ENCODE data around the gene PAK4. TPM values are rescaled to one million over a fixed set of nuclear protein-coding genes. Genes with fewer than 3 reads are reported as not detected.

PAK4 gene
- total and polyA plus RNA-seq, 2 of the 8 experiments (the other 6 are each of a cell fraction or from before 2014, with no cell fraction given), result 50.7 to 64.4 TPM

- no peak overlapping the region for H3K23ac ChIP-seq (ENCODE audit: insufficient read length)
- no peak overlapping the region for H2BK15ac ChIP-seq (ENCODE audit: low read length)
- H3K79me2 ChIP-seq (ENCODE audit: control insufficient read depth in 1 of 2, insufficient read depth in 2 of 2, low read length in 2 of 2), result no peaks in the 10 kb centered on the region
- no peak overlapping the region for H3K9ac ChIP-seq (replicated peaks in 1 of 4; ENCODE audit: extremely low read depth in 1 of 4, low read depth in 3 of 4, low read length in 3 of 4)
- no peak overlapping the region for H2AFZ ChIP-seq (ENCODE audit: low read length)
- H3K4me1 ChIP-seq (replicated peaks in 1 of 4; ENCODE audit: control insufficient read depth in 3 of 4, insufficient read depth in 4 of 4, low read length in 3 of 4), result peaks cover 0 to 3% (median under 1%) of the 10 kb centered on the region in 4 experiments; a peak in 2 of 7 replicates
- H3K23me2 ChIP-seq (ENCODE audit: low read depth, low read length), result no peaks in the 10 kb centered on the region
- no peaks in the 10 kb centered on the region for H3K79me1 ChIP-seq (ENCODE audit: low read depth, low read length)
- ChIA-PET POLR2A (ENCODE audit: partially characterized antibody) (interaction anchor here (1.2 to 1.8 kb wide), 2 partner anchors 10 to 64 kb away, joined by 3 to 6 read pairs; partner anchors contain the start of gene NCCRP1), CTCF (ENCODE audit: partially characterized antibody) (interaction anchor here (0.8 to 3.7 kb wide), 12 partner anchors 11 to 183 kb away, joined by 3 to 33 read pairs (median 8); partner anchors contain the start of gene NCCRP1)
- no peak overlapping the region for H2BK120ac ChIP-seq (replicated peaks; ENCODE audit: low read depth, low read length)
- H2BK12ac ChIP-seq (ENCODE audit: low read depth, low read length), result no peak overlapping the region
- H3K9me3 ChIP-seq (ENCODE audit: insufficient read depth in 2 of 2, low read depth in 1 of 2, low read length in 1 of 2), result no peaks in the 10 kb centered on the region
- no peak overlapping the region for H4K8ac ChIP-seq (ENCODE audit: extremely low read depth, insufficient read depth, low read length)
- H2BK20ac ChIP-seq (ENCODE audit: low read length), result no peak overlapping the region
- no peak overlapping the region for H3K4ac ChIP-seq (replicated peaks; ENCODE audit: insufficient read length, low read depth, low read length)
- no peaks in the 10 kb centered on the region for H3K27me3 ChIP-seq (replicated peaks in 1 of 4; ENCODE audit: control insufficient read depth in 3 of 4, extremely low read depth in 1 of 4, insufficient read depth in 3 of 4, low read length in 3 of 4)
- no peak overlapping the region for H2AK5ac ChIP-seq (ENCODE audit: low read depth, low read length)
- H3K4me2 ChIP-seq (ENCODE audit: insufficient read depth in 1 of 2, low read depth in 2 of 2, low read length in 2 of 2), result no peak overlapping the region
- DNase-seq (ENCODE audit: low read depth in 1 of 2, low spot score in 2 of 2), result no peak
- no peak overlapping the region for H3K27ac ChIP-seq (ENCODE audit: low read depth, low read length)
- no peak for FAIRE-seq
- H3K18ac ChIP-seq (ENCODE audit: extremely low read depth, low read length), result no peak overlapping the region
- H3K14ac ChIP-seq (ENCODE audit: insufficient read length), result no peak overlapping the region
- no peaks in the 10 kb centered on the region for H3K36me3 ChIP-seq (ENCODE audit: control insufficient read depth in 2 of 4, insufficient read depth in 4 of 4, low read length in 3 of 4)
- H2BK5ac ChIP-seq (ENCODE audit: low read depth, low read length), result no peak overlapping the region
- H3K56ac ChIP-seq (replicated peaks; ENCODE audit: insufficient read length, low read depth, low read length), result no peak overlapping the region
- whole genome bisulfite sequencing, 2 experiments (ENCODE audit: extremely low coverage in 1 of 2, insufficient coverage in 1 of 2, insufficient read length in 1 of 2, insufficient replicate concordance in 2 of 2, low coverage in 1 of 2, low lambda C conversion rate in 2 of 2, missing lambda C conversion rate in 1 of 2), result 89% methylated on average over 8 of the region's 8 CpGs; no CpG with 5 or more reads in 1 of the 2 experiments
- H4K20me1 ChIP-seq (replicated peaks in 1 of 2; ENCODE audit: control insufficient read depth in 1 of 2, insufficient read depth in 2 of 2, low read length in 2 of 2), result no peaks in the 10 kb centered on the region
- no peak overlapping the region for H4K91ac ChIP-seq (replicated peaks; ENCODE audit: insufficient read length, low read length)
- no peak overlapping the region for H4K5ac ChIP-seq (ENCODE audit: insufficient read length, low read depth, low read length)
- no peak overlapping the region for H3K4me3 ChIP-seq (ENCODE audit: extremely low read depth in 1 of 4, insufficient read depth in 2 of 4, low read depth in 3 of 4, low read length in 4 of 4)
- TF ChIP-seq GTF2F1 (IDR thresholded peaks at IDR 0.05; ENCODE audit: borderline replicate concordance, low read depth, low read length), result no peak
- no peak for TF ChIP-seq CBX8 (IDR thresholded peaks at IDR 0.05; ENCODE audit: borderline replicate concordance, low read depth, low read length)
- TF ChIP-seq SAP30 (IDR thresholded peaks at IDR 0.05; ENCODE audit: insufficient read depth, insufficient replicate concordance, low read length), result no peak
- no peak for TF ChIP-seq KDM5A (IDR thresholded peaks at IDR 0.05; ENCODE audit: low read length)
- TF ChIP-seq TAF7 (optimal IDR thresholded peaks at IDR 0.05; ENCODE audit: borderline replicate concordance, low read depth, low read length), result no peak
- TF ChIP-seq SIX5 (IDR thresholded peaks at IDR 0.05; ENCODE audit: low read depth, low read length), result no peak
- TF ChIP-seq CTCF (IDR thresholded peaks at IDR 0.05; ENCODE audit: control extremely low read depth in 1 of 3, insufficient read depth in 1 of 3, low read depth in 1 of 3, low read length in 3 of 3), result no peak
- no peak for TF ChIP-seq RFX5 (IDR thresholded peaks at IDR 0.05; ENCODE audit: borderline replicate concordance, low read depth, low read length)
- TF ChIP-seq MAFK (IDR thresholded peaks at IDR 0.05; ENCODE audit: low read depth, low read length), result no peak
- TF ChIP-seq, protein P1, sequence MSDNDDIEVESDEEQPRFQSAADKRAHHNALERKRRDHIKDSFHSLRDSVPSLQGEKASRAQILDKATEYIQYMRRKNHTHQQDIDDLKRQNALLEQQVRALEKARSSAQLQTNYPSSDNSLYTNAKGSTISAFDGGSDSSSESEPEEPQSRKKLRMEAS (IDR thresholded peaks at IDR 0.05), result no peak
Observed at GRCh38 chr19:39186391-39186790, 60.8 kb downstream of the PAK4 start.
